Liver (tissue), 9 donors: ENCODE data around the gene SRGN. TPM values are rescaled to one million over a fixed set of nuclear protein-coding genes. Genes with fewer than 3 reads are reported as not detected.

Experiments used
- DNase-seq: peaks from one replicate; pipeline ENCODE4 v3.0.0-alpha.2; 2017; ENCODE audit warnings: low spot score
- H3K27ac ChIP-seq, 2 donors: one replicate each; pipeline ENCODE4 v1.7.0; 2013; ENCODE audit warnings: inconsistent platforms in 2 of 2, low read length in 2 of 2, control low read depth in 1 of 2, low read depth in 1 of 2, mild to moderate bottlenecking in 1 of 2
- H3K27me3 ChIP-seq, 4 donors: one replicate each; pipeline versions ENCODE4 v1.6.1 to v1.7.0; 2013; ENCODE audit warnings: low read length in 3 of 4, inconsistent platforms in 1 of 4, mild to moderate bottlenecking in 1 of 4, moderate library complexity in 1 of 4; ENCODE audit not compliant: control insufficient read depth in 4 of 4, insufficient read depth in 4 of 4
- H3K36me3 ChIP-seq, 4 donors: one replicate each; pipeline versions ENCODE4 v1.6.1 to v1.7.0; 2013; ENCODE audit warnings: low read length in 3 of 4, mild to moderate bottlenecking in 3 of 4, low read depth in 1 of 4, moderate library complexity in 1 of 4; ENCODE audit not compliant: control insufficient read depth in 4 of 4, insufficient read depth in 3 of 4
- H3K4me1 ChIP-seq, 4 donors: one replicate each; pipeline versions ENCODE4 v1.6.1 to v1.7.0; 2013; ENCODE audit warnings: low read length in 3 of 4, mild to moderate bottlenecking in 3 of 4, moderate library complexity in 1 of 4; ENCODE audit not compliant: control insufficient read depth in 4 of 4, insufficient read depth in 4 of 4
- H3K4me3 ChIP-seq, 3 donors: one replicate each; pipeline versions ENCODE4 v1.6.1 to v1.7.0; 2013; ENCODE audit warnings: low read length in 3 of 3, control low read depth in 1 of 3, low read depth in 1 of 3, mild to moderate bottlenecking in 1 of 3
- H3K9ac ChIP-seq, 2 donors: one replicate each; pipeline ENCODE4 v1.7.0; 2013; ENCODE audit warnings: low read length in 2 of 2, mild to moderate bottlenecking in 2 of 2, moderate library complexity in 2 of 2, control low read depth in 1 of 2, low read depth in 1 of 2
- H3K9me3 ChIP-seq, 4 donors: one replicate each; pipeline versions ENCODE4 v1.6.1 to v1.7.0; 2013; ENCODE audit warnings: low read length in 3 of 4; ENCODE audit not compliant: control insufficient read depth in 4 of 4
- CTCF ChIP-seq: fragments of 150-350 bp; IDR thresholded peaks from 2 replicates; pipeline ENCODE4 v1.5.1; 2017; ENCODE audit warnings: improper control_type of control experiment, low read depth, low read length; ENCODE audit not compliant: missing input control
- EGR1 ChIP-seq, 2 donors: IDR thresholded peaks; 2 replicates each; pipeline ENCODE4 v1.6.1; 2016 to 2018; ENCODE audit warnings: antibody characterized with exemption in 2 of 2, low read depth in 2 of 2
- FOXA1 ChIP-seq: IDR thresholded peaks from 2 replicates; pipeline ENCODE4 v1.6.1; 2016; ENCODE audit warnings: antibody characterized with exemption
- GABPA ChIP-seq, 2 donors: IDR thresholded peaks in 1 of 2; conservative IDR thresholded peaks in 1 of 2; 2 replicates each; pipeline ENCODE4 v1.6.1; 2016; ENCODE audit warnings: antibody characterized with exemption in 2 of 2, mild to moderate bottlenecking in 1 of 2, moderate library complexity in 1 of 2
- HNF4A ChIP-seq, 2 donors: conservative IDR thresholded peaks; 2 replicates each; pipeline ENCODE4 v1.6.1; 2016; ENCODE audit warnings: antibody characterized with exemption in 2 of 2, mild to moderate bottlenecking in 2 of 2
- JUND ChIP-seq, 2 donors: IDR thresholded peaks; 2 replicates each; pipeline ENCODE4 v1.6.1; 2016; ENCODE audit warnings: antibody characterized with exemption in 2 of 2
- MAX ChIP-seq: IDR thresholded peaks from 2 replicates; pipeline ENCODE4 v1.6.1; 2016; ENCODE audit warnings: antibody characterized with exemption
- RAD21 ChIP-seq, 2 donors: IDR thresholded peaks; 2 replicates each; pipeline ENCODE4 v1.6.1; 2016; ENCODE audit warnings: antibody characterized with exemption in 2 of 2, mild to moderate bottlenecking in 2 of 2
- RXRA ChIP-seq, 2 donors: IDR thresholded peaks; 2 replicates each; pipeline ENCODE4 v1.6.1; 2017 to 2018; ENCODE audit warnings: antibody characterized with exemption in 2 of 2, mild to moderate bottlenecking in 1 of 2
- SP1 ChIP-seq: IDR thresholded peaks from 2 replicates; pipeline ENCODE4 v1.6.1; 2018; ENCODE audit warnings: antibody characterized with exemption, mild to moderate bottlenecking
- YY1 ChIP-seq: IDR thresholded peaks from 2 replicates; pipeline ENCODE4 v1.6.1; 2016; ENCODE audit warnings: antibody characterized with exemption, mild to moderate bottlenecking
- WGBS: extraction: QIAGEN DNeasy Blood & Tissue Kit; methylation state at CpG from one replicate; pipeline ENCODE4 v1.1.7; 2013; 5-methylcytosine and 5-hydroxymethylcytosine counted together
- polyA plus RNA-seq, 2 donors: library from polyadenylated mRNA; stranded (reverse) in 1 of 2; unstranded in 1 of 2; fragments of 200-250 nt in 1 of 2; fragments of >200 nt in 1 of 2; fragmentation: Nextera tagmentation in 1 of 2; extraction: Ambion mirVana in 1 of 2; gene quantifications; one replicate each; pipeline versions ENCODE4 v1.2.1 to v1.2.3, GENCODE V29; 2013 to 2015
- total RNA-seq, 2 donors: library from RNA; depleted of rRNA; stranded (reverse); fragments of >200 nt; gene quantifications; one replicate each; pipeline ENCODE4 v1.2.3, GENCODE V29; 2014
- donor health status: healthy.
- donor health status: healthy.
- donor health status: healthy.
- donor health status: healthy.
- donor health status: healthy.

The SRGN gene
- total and polyA plus RNA-seq, 4 donors: 19.5 to 305 (median 41.3) TPM

GRCh38 chr10:69056129-69056528 is 31.8 kb upstream of the SRGN start:
- no peak overlapping the region for H3K9ac ChIP-seq
- H3K36me3 ChIP-seq: no peaks in the 10 kb centered on the region
- TF ChIP-seq YY1: no peak
- TF ChIP-seq RXRA (IDR thresholded peaks at IDR 0.05): peak in 1 of 2 donors; percentile 49
- H3K4me1 ChIP-seq: no peaks in the 10 kb centered on the region
- H3K4me3 ChIP-seq: no peak overlapping the region
- DNase-seq: no peak
- no peaks in the 10 kb centered on the region for H3K27me3 ChIP-seq
- peak overlapping the region; percentile 44 to 53 for H3K27ac ChIP-seq
- H3K9me3 ChIP-seq: no peaks in the 10 kb centered on the region
- WGBS: 54% methylated on average over 7 of the region's 7 CpGs

GRCh38 chr10:69056536-69057260 is 31.2 kb upstream of the SRGN start:
- no peaks in the 10 kb centered on the region for H3K36me3 ChIP-seq
- H3K4me3 ChIP-seq: no peak overlapping the region
- 85% methylated on average over 14 of the region's 14 CpGs for whole genome bisulfite sequencing
- no peaks in the 10 kb centered on the region for H3K9me3 ChIP-seq
- peak overlapping the region; percentile 3 to 5 for H3K9ac ChIP-seq
- TF ChIP-seq MAX (no peak), JUND (IDR thresholded peaks at IDR 0.05) (no peak), EGR1 (IDR thresholded peaks at IDR 0.05; ENCODE audit: low read depth in 2 of 2) (no peak), HNF4A (conservative IDR thresholded peaks at IDR 0.05) (no peak), CTCF (no peak), FOXA1 (no peak), SP1 (no peak)
- peak overlapping the region; percentile 44 to 53 for H3K27ac ChIP-seq
- DNase-seq: no peak
- peaks cover 0 to under 1% (median 0%) of the 10 kb centered on the region in 4 donors for H3K4me1 ChIP-seq
- H3K27me3 ChIP-seq: no peaks in the 10 kb centered on the region

- H3K4me3 ChIP-seq: no peak overlapping the region
- no peaks in the 10 kb centered on the region for H3K36me3 ChIP-seq
- peak overlapping the region; percentile 3 to 5 for H3K9ac ChIP-seq
- no peaks in the 10 kb centered on the region for H3K9me3 ChIP-seq
- peak overlapping the region; percentile 44 to 53 for H3K27ac ChIP-seq
- H3K27me3 ChIP-seq: no peaks in the 10 kb centered on the region
- TF ChIP-seq MAX (no peak), RAD21 (IDR thresholded peaks at IDR 0.05) (peak in 1 of 2 donors; percentile 12), JUND (IDR thresholded peaks at IDR 0.05) (no peak), GABPA (IDR thresholded peaks at IDR 0.05 in 1 of 2, conservative IDR thresholded peaks at IDR 0.05 in 1 of 2) (peak in 1 of 2 donors; percentile 12)
- peaks cover 0 to 7% (median 0%) of the 10 kb centered on the region in 4 donors for H3K4me1 ChIP-seq
- DNase-seq: no peak
- 56% methylated on average over 14 of the region's 14 CpGs for WGBS
Observed at GRCh38 chr10:69057261-69057950, 30.5 kb upstream of the SRGN start.
